ENCODE results near the gene ESM1. TPM values are rescaled to one million over a fixed set of nuclear protein-coding genes. Genes with fewer than 3 reads are reported as not detected.
"Not testable (repeated sequence)": the region's sequence is repeated elsewhere in the genome, so short reads cannot be mapped to it uniquely, and the experiment has no call there.

ESM1 gene
- total RNA-seq, 1 donor from 2014 or later: 7.2 TPM

DNA sequence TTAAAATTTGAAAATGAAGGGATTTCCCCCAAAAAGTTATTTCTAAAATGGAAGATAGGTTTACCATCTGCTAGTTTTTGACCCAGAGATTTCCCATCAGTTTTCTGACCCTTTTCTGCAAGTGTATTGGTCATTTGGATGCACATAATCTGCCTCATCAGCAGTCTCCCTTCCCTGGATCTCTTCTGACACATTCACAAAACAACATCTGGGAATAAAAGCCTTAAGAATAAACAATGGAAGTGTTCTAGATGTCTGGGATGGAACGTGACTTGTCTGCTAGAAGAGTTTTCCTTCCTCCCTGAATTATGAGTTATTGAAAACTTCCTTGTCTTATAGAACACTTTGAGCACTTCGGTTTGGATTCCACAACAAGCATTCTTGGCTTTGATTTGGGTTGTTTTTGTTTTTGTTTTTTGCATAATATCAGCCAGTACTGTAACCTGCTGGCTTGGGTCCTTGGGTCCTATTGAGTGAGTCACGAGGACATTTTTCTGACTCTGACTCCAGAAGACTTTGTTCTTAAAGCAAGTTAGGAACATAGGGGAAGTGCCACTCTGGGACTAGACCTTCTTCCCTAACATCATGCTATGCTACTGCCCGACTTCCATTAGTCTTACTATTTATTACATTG lies 18.2 kb upstream of the ESM1 start:
- Histone ChIP-seq H3K27me3 (ENCODE audit: control insufficient read depth, insufficient read depth, low read length) (no peaks in the 10 kb centered on the region), H3K36me3 (ENCODE audit: control insufficient read depth, insufficient read depth, low read length) (no peaks in the 10 kb centered on the region), H3K4me3 (ENCODE audit: low read depth, low read length) (no peak overlapping the region)
- DNase-seq (ENCODE audit: low read depth): no peak
- TF ChIP-seq, protein P1, sequence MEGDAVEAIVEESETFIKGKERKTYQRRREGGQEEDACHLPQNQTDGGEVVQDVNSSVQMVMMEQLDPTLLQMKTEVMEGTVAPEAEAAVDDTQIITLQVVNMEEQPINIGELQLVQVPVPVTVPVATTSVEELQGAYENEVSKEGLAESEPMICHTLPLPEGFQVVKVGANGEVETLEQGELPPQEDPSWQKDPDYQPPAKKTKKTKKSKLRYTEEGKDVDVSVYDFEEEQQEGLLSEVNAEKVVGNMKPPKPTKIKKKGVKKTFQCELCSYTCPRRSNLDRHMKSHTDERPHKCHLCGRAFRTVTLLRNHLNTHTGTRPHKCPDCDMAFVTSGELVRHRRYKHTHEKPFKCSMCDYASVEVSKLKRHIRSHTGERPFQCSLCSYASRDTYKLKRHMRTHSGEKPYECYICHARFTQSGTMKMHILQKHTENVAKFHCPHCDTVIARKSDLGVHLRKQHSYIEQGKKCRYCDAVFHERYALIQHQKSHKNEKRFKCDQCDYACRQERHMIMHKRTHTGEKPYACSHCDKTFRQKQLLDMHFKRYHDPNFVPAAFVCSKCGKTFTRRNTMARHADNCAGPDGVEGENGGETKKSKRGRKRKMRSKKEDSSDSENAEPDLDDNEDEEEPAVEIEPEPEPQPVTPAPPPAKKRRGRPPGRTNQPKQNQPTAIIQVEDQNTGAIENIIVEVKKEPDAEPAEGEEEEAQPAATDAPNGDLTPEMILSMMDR (IDR thresholded peaks at IDR 0.05; ENCODE audit: insufficient read depth, low read length, poor library complexity, severe bottlenecking): no peak

- not testable (repeated sequence) for H3K27me3 ChIP-seq (ENCODE audit: control insufficient read depth, insufficient read depth, low read length); H3K4me3 ChIP-seq (ENCODE audit: low read depth, low read length); DNase-seq (ENCODE audit: low read depth); H3K36me3 ChIP-seq (ENCODE audit: control insufficient read depth, insufficient read depth, low read length)
These were observed 16.8 kb upstream of the ESM1 start for GRCh38 chr5:55002166-55002565.

GRCh38 chr5:54997081-54997480 lies 11.7 kb upstream of the ESM1 start:
- Histone ChIP-seq H3K36me3 (ENCODE audit: control insufficient read depth, insufficient read depth, low read length) (no peaks in the 10 kb centered on the region), H3K4me3 (ENCODE audit: low read depth, low read length) (no peak overlapping the region), H3K27me3 (ENCODE audit: control insufficient read depth, insufficient read depth, low read length) (no peaks in the 10 kb centered on the region)
- DNase-seq (ENCODE audit: low read depth): no peak
- TF ChIP-seq, protein P1 (IDR thresholded peaks at IDR 0.05; ENCODE audit: insufficient read depth, low read length, poor library complexity, severe bottlenecking): no peak

DNA sequence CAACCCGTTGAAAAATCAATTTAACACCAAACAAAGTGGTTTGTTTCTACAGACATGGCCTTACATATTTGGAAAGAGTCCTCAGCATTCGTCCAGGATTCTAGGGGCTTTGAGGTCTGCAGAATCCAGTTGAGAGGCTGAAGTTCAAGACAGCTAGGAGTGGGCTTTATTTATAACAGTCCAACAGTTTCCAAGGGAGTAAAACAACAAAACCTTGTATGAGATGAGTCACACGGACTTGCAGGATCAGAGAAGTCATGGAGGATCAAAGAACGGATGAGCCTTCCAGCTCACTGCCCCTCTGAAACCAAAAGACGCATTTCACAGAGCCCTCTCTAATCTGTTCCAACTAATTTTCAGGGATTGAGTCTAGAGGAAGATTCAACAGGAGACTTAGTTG lies 11.1 kb upstream of the ESM1 start:
- H3K4me3 ChIP-seq (ENCODE audit: low read depth, low read length): no peak overlapping the region
- no peak for DNase-seq (ENCODE audit: low read depth)
- TF ChIP-seq, protein P1 (IDR thresholded peaks at IDR 0.05; ENCODE audit: insufficient read depth, low read length, poor library complexity, severe bottlenecking): no peak
- H3K27me3 ChIP-seq (ENCODE audit: control insufficient read depth, insufficient read depth, low read length): no peaks in the 10 kb centered on the region
- no peaks in the 10 kb centered on the region for H3K36me3 ChIP-seq (ENCODE audit: control insufficient read depth, insufficient read depth, low read length)

- Histone ChIP-seq H3K27me3 (ENCODE audit: control insufficient read depth, insufficient read depth, low read length) (no peaks in the 10 kb centered on the region), H3K4me3 (ENCODE audit: low read depth, low read length) (no peak overlapping the region), H3K36me3 (ENCODE audit: control insufficient read depth, insufficient read depth, low read length) (no peaks in the 10 kb centered on the region)
- no peak for DNase-seq (ENCODE audit: low read depth)
- TF ChIP-seq, protein P1 (IDR thresholded peaks at IDR 0.05; ENCODE audit: insufficient read depth, low read length, poor library complexity, severe bottlenecking): no peak
These were observed 9.8 kb upstream of the ESM1 start for GRCh38 chr5:54995168-54995567.

- H3K36me3 ChIP-seq (ENCODE audit: control insufficient read depth, insufficient read depth, low read length): no peaks in the 10 kb centered on the region
- TF ChIP-seq, protein P1 (IDR thresholded peaks at IDR 0.05; ENCODE audit: insufficient read depth, low read length, poor library complexity, severe bottlenecking): no peak
- no peak overlapping the region for H3K4me3 ChIP-seq (ENCODE audit: low read depth, low read length)
- no peak for DNase-seq (ENCODE audit: low read depth)
- no peaks in the 10 kb centered on the region for H3K27me3 ChIP-seq (ENCODE audit: control insufficient read depth, insufficient read depth, low read length)
These were observed 9.2 kb upstream of the ESM1 start for GRCh38 chr5:54994628-54995027.

All from kidney epithelial cell (primary cell).